Activated T-cell treated with anti-CD3 and anti-CD28 coated beads for 24 hours (primary cell): ENCODE data around the gene CCL3.
"Not testable (repeated sequence)": the region's sequence is repeated elsewhere in the genome, so short reads cannot be mapped to it uniquely, and the experiment has no call there.

Source experiments
- DNase-seq: peaks from one replicate; pipeline ENCODE4 v3.0.0-alpha.2; 2020; ENCODE audit warnings: low read depth

The CCL3 gene

GRCh38 chr17:36114971-36115648 lies 25.2 kb upstream of the CCL3 start:
- not testable (repeated sequence) for DNase-seq

GRCh38 chr17:36113131-36113530 lies 23.2 kb upstream of the CCL3 start:
- not testable (repeated sequence) for DNase-seq

- DNase-seq = no peak
These were observed 22.6 kb upstream of the CCL3 start for GRCh38 chr17:36112572-36112971.

- DNase-seq = no peak
These were observed 21.1 kb upstream of the CCL3 start for GRCh38 chr17:36111068-36111490.

- not testable (repeated sequence) for DNase-seq
These were observed 18.3 kb upstream of the CCL3 start for GRCh38 chr17:36108265-36108664.

GRCh38 chr17:36107660-36108059 lies 17.7 kb upstream of the CCL3 start:
- DNase-seq = no peak

- DNase-seq = no peak
These were observed 16.5 kb upstream of the CCL3 start for GRCh38 chr17:36106493-36106835.

GRCh38 chr17:36105781-36106492 lies 16.0 kb upstream of the CCL3 start:
- no peak for DNase-seq

- DNase-seq = no peak
These were observed 14.8 kb upstream of the CCL3 start for GRCh38 chr17:36104701-36105181.

GRCh38 chr17:36104246-36104645 lies 14.3 kb upstream of the CCL3 start:
- DNase-seq = not testable (repeated sequence)

GRCh38 chr17:36103401-36103975 lies 13.5 kb upstream of the CCL3 start, which contains the start of gene CCL4:
Gene CCL4 (plus strand): TSS chr17:36103827. CDS start chr17:36103906, 79 bp downstream.
- DNase-seq = peak; percentile 15

- DNase-seq = not testable (repeated sequence)
These were observed 9.1 kb upstream of the CCL3 start for GRCh38 chr17:36099004-36099403.

GRCh38 chr17:36095992-36096391 lies 6.0 kb upstream of the CCL3 start:
- DNase-seq = no peak

GRCh38 chr17:36094746-36095145 lies 4.8 kb upstream of the CCL3 start:
- no peak for DNase-seq

GRCh38 chr17:36094232-36094631 lies 4.3 kb upstream of the CCL3 start:
- DNase-seq = no peak

- not testable (repeated sequence) for DNase-seq
These were observed 2.8 kb upstream of the CCL3 start for GRCh38 chr17:36092715-36093114.

- DNase-seq = peak; percentile 30
These were observed 2.3 kb upstream of the CCL3 start for GRCh38 chr17:36092230-36092629.

GRCh38 chr17:36089339-36089865 lies 541 bp downstream of the CCL3 start:
- no peak for DNase-seq

- no peak for DNase-seq
These were observed 1.1 kb downstream of the CCL3 start for GRCh38 chr17:36088670-36089338.

- not testable (repeated sequence) for DNase-seq
These were observed 1.9 kb downstream of the CCL3 start for GRCh38 chr17:36087897-36088572.

- DNase-seq = not testable (repeated sequence)
These were observed 2.5 kb downstream of the CCL3 start for GRCh38 chr17:36087471-36087870.

GRCh38 chr17:36086791-36087190 lies 3.2 kb downstream of the CCL3 start:
- DNase-seq = no peak
